Heart right ventricle (tissue), 16 donors: Measurements from ENCODE around the gene PAN2. TPM values are rescaled to one million over a fixed set of nuclear protein-coding genes. Genes with fewer than 3 reads are reported as not detected.
"Not testable (repeated sequence)": the region's sequence is repeated elsewhere in the genome, so short reads cannot be mapped to it uniquely, and the experiment has no call there.

Experiments used
- ATAC-seq, 8 donors: fragments of 200-7000 bp; cut with Tn5 transposase; one replicate each; pipeline ENCODE4 v1.9.1; 2020; ENCODE audit warnings: mild to moderate bottlenecking in 8 of 8, moderate library complexity in 8 of 8, moderate number of reproducible peaks in 1 of 8
- DNase-seq, 2 donors: peaks; one replicate each; pipeline ENCODE4 v3.0.0-alpha.2; 2020
- H3K27ac ChIP-seq, 10 donors: fragments of 200-600 bp; sonication (generic) in 2 of 10; one replicate each; pipeline versions ENCODE4 v1.5.0 to v1.8.0; 2020 to 2022; ENCODE audit warnings: mild to moderate bottlenecking in 3 of 10
- H3K27me3 ChIP-seq, 7 donors: fragments of 200-600 bp; one replicate each; pipeline ENCODE4 v1.8.0; 2021 to 2022; ENCODE audit warnings: mild to moderate bottlenecking in 2 of 7
- H3K36me3 ChIP-seq, 9 donors: fragments of 200-600 bp; sonication (generic) in 1 of 9; one replicate each; pipeline versions ENCODE4 v1.5.0 to v1.8.0; 2020 to 2022; ENCODE audit warnings: mild to moderate bottlenecking in 2 of 9
- H3K4me1 ChIP-seq, 9 donors: fragments of 200-600 bp; sonication (generic) in 1 of 9; one replicate each; pipeline versions ENCODE4 v1.5.0 to v1.8.0; 2020 to 2022; ENCODE audit warnings: mild to moderate bottlenecking in 4 of 9
- H3K4me3 ChIP-seq, 10 donors: fragments of 200-600 bp; sonication (generic) in 2 of 10; one replicate each; pipeline versions ENCODE4 v1.5.0 to v1.8.0; 2020 to 2022; ENCODE audit warnings: mild to moderate bottlenecking in 7 of 10, moderate library complexity in 2 of 10
- H3K9me3 ChIP-seq, 11 donors: fragments of 200-600 bp in 10 of 11; sonication (generic) in 2 of 11; one replicate each; pipeline versions ENCODE4 v1.5.0 to v1.8.0; 2013 to 2022; ENCODE audit warnings: mild to moderate bottlenecking in 2 of 11, control low read depth in 1 of 11, moderate library complexity in 1 of 11
- WGBS, 2 donors: extraction: QIAGEN DNeasy Blood & Tissue Kit; methylation state at CpG; one replicate each; pipeline ENCODE4 v1.1.7; 2013; ENCODE audit warnings: inconsistent platforms in 1 of 2; 5-methylcytosine and 5-hydroxymethylcytosine counted together
- intact Hi-C, 10 donors: fragments of 100-400 bp; cut with DNase I; formaldehyde crosslinking; loops; one replicate each; pipeline versions ENCODE4 v1.11.1 to v1.14.2; 2022
- polyA plus RNA-seq, 2 donors: library from polyadenylated mRNA; stranded (reverse); fragments of 200-250 nt; gene quantifications; one replicate each; pipeline ENCODE4 v1.2.3, GENCODE V29; 2013
- total RNA-seq, 10 donors: library from RNA; stranded (reverse); fragmentation: NEBNext Ultra II Directional in 3 of 10; extraction: Animal tissue kit (Norgen Biotek cat#: 25700) in 3 of 10; gene quantifications; one replicate each; pipeline versions ENCODE4 v1.2.1 to v1.2.4, GENCODE V29; 2021 to 2023
- TF ChIP-seq, protein P1 (sequence below), 9 donors: fragments of 200-600 bp; sonication (generic) in 2 of 9; IDR thresholded peaks; one replicate each; pipeline versions ENCODE4 v1.5.0 to v1.8.0; 2021 to 2022; ENCODE audit warnings: antibody characterized with exemption in 9 of 9, mild to moderate bottlenecking in 5 of 9, moderate library complexity in 1 of 9
- donor health status: Arrhythmogenic right ventricular cardiomyopathy.
- donor health status: ischemic (EF 13 %, LVEDD 7.1; RV severe dilation, severe dysfunction).
- donor health status: healthy with polysubstance abuse.
- donor health status: DM: no; HTN: yes; CAD: no.
- donor health status: DM: no; HTN: no; CAD: no.
- donor health status: ischemic (EF 25% LVEDD 6.9; RV normal size, moderate dysfunction).
- donor health status: ischemic (EF 25% LVEDD 5.7; RV mildly dilated, moderate dysfunction).
- donor health status: healthy.
- donor health status: DM: yes; HTN: yes; CAD: no.
- donor health status: Ischemic cardiomyopathy.
- donor health status: ischemic (EF 35%, LVEDD 5.7; RV mildly dilated, moderate dysfunction).
- donor health status: nonischemic (EF 11% LVEDD 7.7; RV severe dilation, severe dysfunction).
- donor health status: DM: yes; HTN: yes; CAD: no.
- donor health status: PGD.
- donor health status: ischemic (EF 29% LVEDD 5.4; RV normal size, mild dysfunction).
- donor health status: nonischemic (EF 23%, LVEDD 6.1; RV moderate dilation, normal function).

Gene PAN2
- total and polyA plus RNA-seq, 12 donors, result 20.6 to 85.3 (median 38.1) TPM

DNA sequence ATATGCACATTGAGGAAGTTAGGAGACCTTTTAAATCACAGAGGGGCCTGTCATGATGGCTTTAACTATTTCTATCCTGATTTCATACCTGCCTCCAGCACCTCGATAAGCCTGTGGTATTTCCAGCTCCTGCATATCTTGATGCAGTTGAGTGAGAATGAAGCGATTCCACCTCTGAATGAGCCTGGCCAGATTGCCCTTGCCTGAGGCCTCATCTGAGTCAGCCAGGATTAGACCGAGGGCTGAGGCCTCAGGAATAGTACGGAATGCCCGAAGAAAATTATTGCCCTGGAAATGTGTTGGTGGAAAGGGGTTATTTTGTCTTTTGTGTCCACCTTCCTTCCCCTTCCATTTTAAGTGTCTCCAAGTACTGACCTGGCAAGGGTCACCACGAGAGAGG lies 9.6 kb downstream of the PAN2 start:
- no peaks in the 10 kb centered on the region for H3K4me1 ChIP-seq
- TF ChIP-seq, protein P1, sequence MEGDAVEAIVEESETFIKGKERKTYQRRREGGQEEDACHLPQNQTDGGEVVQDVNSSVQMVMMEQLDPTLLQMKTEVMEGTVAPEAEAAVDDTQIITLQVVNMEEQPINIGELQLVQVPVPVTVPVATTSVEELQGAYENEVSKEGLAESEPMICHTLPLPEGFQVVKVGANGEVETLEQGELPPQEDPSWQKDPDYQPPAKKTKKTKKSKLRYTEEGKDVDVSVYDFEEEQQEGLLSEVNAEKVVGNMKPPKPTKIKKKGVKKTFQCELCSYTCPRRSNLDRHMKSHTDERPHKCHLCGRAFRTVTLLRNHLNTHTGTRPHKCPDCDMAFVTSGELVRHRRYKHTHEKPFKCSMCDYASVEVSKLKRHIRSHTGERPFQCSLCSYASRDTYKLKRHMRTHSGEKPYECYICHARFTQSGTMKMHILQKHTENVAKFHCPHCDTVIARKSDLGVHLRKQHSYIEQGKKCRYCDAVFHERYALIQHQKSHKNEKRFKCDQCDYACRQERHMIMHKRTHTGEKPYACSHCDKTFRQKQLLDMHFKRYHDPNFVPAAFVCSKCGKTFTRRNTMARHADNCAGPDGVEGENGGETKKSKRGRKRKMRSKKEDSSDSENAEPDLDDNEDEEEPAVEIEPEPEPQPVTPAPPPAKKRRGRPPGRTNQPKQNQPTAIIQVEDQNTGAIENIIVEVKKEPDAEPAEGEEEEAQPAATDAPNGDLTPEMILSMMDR (IDR thresholded peaks at IDR 0.05), result no peak
- H3K27me3 ChIP-seq, result no peaks in the 10 kb centered on the region
- no peaks in the 10 kb centered on the region for H3K9me3 ChIP-seq
- H3K4me3 ChIP-seq, result no peak overlapping the region
- ATAC-seq, result no peak
- WGBS, 2 donors, result 85 to 93% methylated on average over 6 of the region's 6 CpGs
- H3K27ac ChIP-seq, result no peak overlapping the region
- intact Hi-C loops, result no loop called here
- H3K36me3 ChIP-seq, result peaks cover 0 to 100% (median 74%) of the 10 kb centered on the region in 9 donors
- no peak for DNase-seq

GRCh38 chr12:56321610-56322009 lies 12.2 kb downstream of the PAN2 start:
- H3K4me3 ChIP-seq, H3K27ac ChIP-seq, intact Hi-C loops, DNase-seq, H3K4me1 ChIP-seq, H3K9me3 ChIP-seq, ATAC-seq, H3K27me3 ChIP-seq: not testable (repeated sequence)
- 88 to 94% methylated on average over 8 of the region's 8 CpGs for WGBS, 2 donors
- H3K36me3 ChIP-seq, result peaks cover 0 to 93% (median 72%) of the 10 kb centered on the region in 9 donors

DNA sequence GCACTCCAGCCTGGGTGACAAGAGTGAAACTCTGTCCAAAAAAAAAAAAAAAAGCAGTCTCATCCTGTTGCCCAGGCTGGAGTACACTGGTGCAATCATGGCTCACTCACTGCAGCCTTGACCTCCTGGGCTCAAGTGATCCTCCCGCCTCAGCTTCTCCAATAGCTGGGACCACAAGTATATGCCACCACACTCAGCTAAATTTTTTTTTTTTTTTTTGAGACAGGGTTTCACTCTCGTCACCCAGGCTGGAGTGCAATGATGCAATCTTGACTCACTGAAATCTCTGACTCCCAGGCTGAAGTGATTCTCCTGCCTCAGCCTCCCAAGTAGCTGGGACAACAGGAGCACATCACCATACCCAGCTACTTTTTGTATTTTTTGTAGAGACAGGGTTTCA lies 12.8 kb downstream of the PAN2 start:
- 93 to 100% methylated on average over 2 of the region's 2 CpGs for WGBS, 2 donors
- H3K4me1 ChIP-seq, result peaks cover 0 to 8% (median 6%) of the 10 kb centered on the region in 9 donors
- DNase-seq (no peak), ATAC-seq (no peak)
- H3K4me3 ChIP-seq, result no peak overlapping the region
- H3K36me3 ChIP-seq, result peaks cover 0 to 87% (median 66%) of the 10 kb centered on the region in 9 donors
- no peak overlapping the region for H3K27ac ChIP-seq
- H3K9me3 ChIP-seq, result no peaks in the 10 kb centered on the region
- intact Hi-C loops, result no loop called here
- H3K27me3 ChIP-seq, result no peaks in the 10 kb centered on the region
- TF ChIP-seq, protein P1 (IDR thresholded peaks at IDR 0.05), result no peak

GRCh38 chr12:56317675-56318074 lies 16.1 kb downstream of the PAN2 start:
- Histone ChIP-seq H3K4me1 (peaks cover 7 to 23% (median 16%) of the 10 kb centered on the region in 9 donors), H3K27me3 (no peaks in the 10 kb centered on the region), H3K36me3 (peaks cover 0 to 74% (median 36%) of the 10 kb centered on the region in 9 donors), H3K27ac (no peak overlapping the region), H3K4me3 (no peak overlapping the region), H3K9me3 (no peaks in the 10 kb centered on the region)
- TF ChIP-seq, protein P1 (IDR thresholded peaks at IDR 0.05), result no peak
- ATAC-seq (no peak), DNase-seq (no peak)
- intact Hi-C loops, result loop anchor here in 5 of 10 donors (2.0 to 10.0 kb wide), 3 partner anchors 17 to 147 kb away; partner anchors contain the start of genes SPRYD4 (in 4 of the 5) and CS (in 1 of the 5)
- 94% methylated on average over 3 of the region's 3 CpGs for WGBS, 2 donors
